Parathyroid adenoma (tissue), 2 donors: ENCODE measurements around the gene NT5C.

ENCODE experiments used
- H2AFZ ChIP-seq: fragments of 300-600 bp; sonication (generic); one replicate; pipeline ENCODE4 v1.7.0; 2017; ENCODE audit warnings: antibody characterized with exemption, mild to moderate bottlenecking
- H3K27ac ChIP-seq: fragments of 300-600 bp; sonication (generic); one replicate; pipeline ENCODE4 v1.7.0; 2017
- H3K27me3 ChIP-seq: fragments of 300-600 bp; sonication (generic); one replicate; pipeline ENCODE4 v1.7.0; 2017; ENCODE audit warnings: low read length; ENCODE audit not compliant: control insufficient read depth, insufficient read depth
- H3K36me3 ChIP-seq: fragments of 300-600 bp; sonication (generic); one replicate; pipeline ENCODE4 v1.7.0; 2017; ENCODE audit warnings: low read length; ENCODE audit not compliant: control insufficient read depth, insufficient read depth
- H3K4me1 ChIP-seq: fragments of 300-600 bp; sonication (generic); one replicate; pipeline ENCODE4 v1.7.0; 2017; ENCODE audit warnings: control low read depth
- H3K4me2 ChIP-seq: fragments of 300-600 bp; sonication (generic); one replicate; pipeline ENCODE4 v1.7.0; 2017; ENCODE audit warnings: low read length
- H3K4me3 ChIP-seq: fragments of 300-600 bp; sonication (generic); one replicate; pipeline ENCODE4 v1.7.0; 2017; ENCODE audit warnings: low read depth, low read length
- H3K79me2 ChIP-seq: fragments of 300-600 bp; sonication (generic); one replicate; pipeline ENCODE4 v1.7.0; 2017; ENCODE audit warnings: control low read depth
- H3K9ac ChIP-seq: fragments of 300-600 bp; sonication (generic); one replicate; pipeline ENCODE4 v1.7.0; 2017; ENCODE audit warnings: mild to moderate bottlenecking
- H3K9me3 ChIP-seq: fragments of 300-600 bp; sonication (generic); one replicate; pipeline ENCODE4 v1.7.0; 2017; ENCODE audit warnings: low read length; ENCODE audit not compliant: control insufficient read depth
- TF ChIP-seq, protein P1 (sequence below): fragments of 300-600 bp; sonication (generic); IDR thresholded peaks from one replicate; pipeline ENCODE4 v1.7.0; 2017; ENCODE audit warnings: antibody characterized with exemption, mild to moderate bottlenecking
- donor health status: primary hyperparathyroidism.

The NT5C gene

DNA sequence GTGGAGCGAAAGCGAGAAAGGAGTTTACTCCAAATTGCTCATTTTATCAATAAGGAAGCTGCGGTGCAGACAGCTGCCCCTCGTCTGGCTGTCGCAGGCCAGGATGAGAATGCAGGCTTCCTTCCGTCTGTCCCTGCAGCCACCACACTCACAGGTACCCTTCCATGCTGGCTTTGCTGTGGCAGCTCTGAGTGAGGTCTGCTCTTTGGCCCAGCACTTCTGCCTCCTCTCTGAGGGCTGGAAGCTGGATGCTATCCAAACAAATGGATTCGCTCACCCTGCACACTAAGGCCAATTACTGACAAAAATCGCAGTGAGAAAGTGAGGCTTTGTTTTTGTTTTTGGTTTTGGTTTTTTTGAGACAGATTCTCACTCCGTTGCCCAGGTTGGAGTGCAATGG lies 14.8 kb downstream of the NT5C start:
- H3K36me3 ChIP-seq = no peaks in the 10 kb centered on the region
- H2AFZ ChIP-seq = no peak overlapping the region
- no peak overlapping the region for H3K27ac ChIP-seq
- H3K9ac ChIP-seq = no peak overlapping the region
- no peaks in the 10 kb centered on the region for H3K4me1 ChIP-seq
- no peaks in the 10 kb centered on the region for H3K9me3 ChIP-seq
- no peaks in the 10 kb centered on the region for H3K27me3 ChIP-seq
- TF ChIP-seq, protein P1, sequence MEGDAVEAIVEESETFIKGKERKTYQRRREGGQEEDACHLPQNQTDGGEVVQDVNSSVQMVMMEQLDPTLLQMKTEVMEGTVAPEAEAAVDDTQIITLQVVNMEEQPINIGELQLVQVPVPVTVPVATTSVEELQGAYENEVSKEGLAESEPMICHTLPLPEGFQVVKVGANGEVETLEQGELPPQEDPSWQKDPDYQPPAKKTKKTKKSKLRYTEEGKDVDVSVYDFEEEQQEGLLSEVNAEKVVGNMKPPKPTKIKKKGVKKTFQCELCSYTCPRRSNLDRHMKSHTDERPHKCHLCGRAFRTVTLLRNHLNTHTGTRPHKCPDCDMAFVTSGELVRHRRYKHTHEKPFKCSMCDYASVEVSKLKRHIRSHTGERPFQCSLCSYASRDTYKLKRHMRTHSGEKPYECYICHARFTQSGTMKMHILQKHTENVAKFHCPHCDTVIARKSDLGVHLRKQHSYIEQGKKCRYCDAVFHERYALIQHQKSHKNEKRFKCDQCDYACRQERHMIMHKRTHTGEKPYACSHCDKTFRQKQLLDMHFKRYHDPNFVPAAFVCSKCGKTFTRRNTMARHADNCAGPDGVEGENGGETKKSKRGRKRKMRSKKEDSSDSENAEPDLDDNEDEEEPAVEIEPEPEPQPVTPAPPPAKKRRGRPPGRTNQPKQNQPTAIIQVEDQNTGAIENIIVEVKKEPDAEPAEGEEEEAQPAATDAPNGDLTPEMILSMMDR = no peak
- H3K4me3 ChIP-seq = no peak overlapping the region
- peaks cover 13% of the 10 kb centered on the region for H3K79me2 ChIP-seq
- no peak overlapping the region for H3K4me2 ChIP-seq

DNA sequence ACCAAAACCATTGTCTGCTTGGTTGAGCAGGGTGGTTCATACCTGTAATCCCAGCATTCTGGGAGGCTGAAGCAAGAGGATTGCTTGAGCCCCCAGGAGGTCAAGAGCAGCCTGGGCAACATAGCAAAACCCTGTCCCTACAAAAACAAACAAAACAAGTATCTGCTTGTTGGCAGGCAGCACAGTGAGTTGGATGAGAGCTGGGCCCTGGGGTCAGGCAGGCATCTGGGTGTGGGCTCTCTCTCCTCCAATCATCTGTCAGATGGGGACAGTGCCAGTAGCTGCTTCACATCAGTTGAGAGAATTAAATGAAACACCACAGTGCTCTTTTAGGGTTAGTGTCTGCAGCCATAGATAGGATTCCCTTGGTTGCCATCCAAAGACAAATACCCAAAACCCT lies 16.0 kb downstream of the NT5C start:
- Histone ChIP-seq H3K4me3 (no peak overlapping the region), H3K79me2 (peaks cover 13% of the 10 kb centered on the region), H3K4me1 (peaks cover 3% of the 10 kb centered on the region), H3K4me2 (no peak overlapping the region), H3K36me3 (no peaks in the 10 kb centered on the region), H3K9ac (no peak overlapping the region), H3K27me3 (no peaks in the 10 kb centered on the region), H3K9me3 (no peaks in the 10 kb centered on the region), H2AFZ (no peak overlapping the region), H3K27ac (no peak overlapping the region)
- TF ChIP-seq, protein P1 = no peak

- Histone ChIP-seq H3K36me3 (no peaks in the 10 kb centered on the region), H3K9me3 (no peaks in the 10 kb centered on the region), H3K27ac (no peak overlapping the region), H3K27me3 (no peaks in the 10 kb centered on the region), H3K4me2 (peak overlapping the region; percentile 87), H3K4me3 (peak overlapping the region; percentile 44), H3K9ac (no peak overlapping the region), H3K79me2 (peaks cover 11% of the 10 kb centered on the region), H2AFZ (peak overlapping the region; percentile 73), H3K4me1 (peaks cover 3% of the 10 kb centered on the region)
- TF ChIP-seq, protein P1 = no peak
Observed at GRCh38 chr17:75114552-75115314, 16.8 kb downstream of the NT5C start.

DNA sequence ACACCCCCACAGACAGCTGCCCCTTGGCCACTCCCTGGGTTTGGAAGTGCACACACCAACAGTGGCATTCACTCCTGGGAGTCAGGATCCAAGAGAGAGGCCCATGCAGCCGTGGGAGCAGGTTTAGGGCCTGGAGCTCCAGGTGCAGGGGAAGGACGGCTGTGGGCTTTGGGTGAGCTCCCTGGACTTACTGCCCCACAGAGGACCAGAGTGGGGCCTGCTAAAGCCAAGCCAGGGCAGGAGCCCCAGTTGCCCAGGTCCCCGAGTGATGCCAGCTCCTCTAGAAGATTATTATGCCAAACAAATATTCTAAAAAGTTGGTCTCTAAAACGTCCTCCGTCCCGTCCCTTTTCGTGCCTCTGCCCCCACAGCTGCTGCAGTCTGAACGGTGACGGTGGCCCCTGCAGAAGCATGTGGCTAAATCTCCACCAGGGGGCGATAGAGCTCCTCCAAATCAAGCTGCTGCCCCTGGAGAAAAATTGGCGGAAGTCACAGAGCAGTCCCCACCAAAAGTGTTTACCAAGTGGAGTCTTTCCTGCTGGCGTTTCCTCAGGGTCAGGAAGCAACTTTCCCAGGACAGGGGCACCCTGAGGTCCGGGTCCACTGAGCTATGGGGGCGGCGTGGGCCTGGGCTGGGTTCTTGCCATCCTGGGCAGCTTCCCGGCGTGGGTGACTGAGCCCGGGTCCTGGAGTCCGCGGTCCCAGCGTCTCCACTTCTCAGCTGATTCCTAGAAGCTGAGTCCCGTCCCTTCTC lies 17.6 kb downstream of the NT5C start:
- Histone ChIP-seq H3K4me3 (peak overlapping the region; percentile 44), H3K27me3 (no peaks in the 10 kb centered on the region), H3K27ac (no peak overlapping the region), H3K79me2 (peaks cover 8% of the 10 kb centered on the region), H3K4me1 (peaks cover 8% of the 10 kb centered on the region), H3K4me2 (peak overlapping the region; percentile 87), H2AFZ (peak overlapping the region; percentile 73), H3K9ac (no peak overlapping the region), H3K9me3 (no peaks in the 10 kb centered on the region), H3K36me3 (no peaks in the 10 kb centered on the region)
- TF ChIP-seq, protein P1 = peak; percentile 96
